GM13976 (cell line): ENCODE results near the gene SPATA1.

Source experiments
- DNase-seq: peaks from one replicate; pipeline ENCODE4 v3.0.0; 2012; ENCODE audit warnings: low spot score
- in situ Hi-C: fragments of 300-500 bp; cut with MboI; formaldehyde crosslinking; loops from one replicate; pipeline ENCODE4 v1.12.0; 2022; ENCODE audit warnings: low sequenced_read_pairs, mixed read lengths, inconsistent platforms; ENCODE audit not compliant: unreplicated experiment
- TF ChIP-seq, protein P1 (sequence below): IDR thresholded peaks from 2 replicates; pipeline ENCODE4 v1.5.1; 2012; ENCODE audit warnings: borderline replicate concordance, mild to moderate bottlenecking; ENCODE audit not compliant: insufficient read depth; ENCODE audit errors: extremely low read depth, missing control alignments, control extremely low read depth

The SPATA1 gene

DNA sequence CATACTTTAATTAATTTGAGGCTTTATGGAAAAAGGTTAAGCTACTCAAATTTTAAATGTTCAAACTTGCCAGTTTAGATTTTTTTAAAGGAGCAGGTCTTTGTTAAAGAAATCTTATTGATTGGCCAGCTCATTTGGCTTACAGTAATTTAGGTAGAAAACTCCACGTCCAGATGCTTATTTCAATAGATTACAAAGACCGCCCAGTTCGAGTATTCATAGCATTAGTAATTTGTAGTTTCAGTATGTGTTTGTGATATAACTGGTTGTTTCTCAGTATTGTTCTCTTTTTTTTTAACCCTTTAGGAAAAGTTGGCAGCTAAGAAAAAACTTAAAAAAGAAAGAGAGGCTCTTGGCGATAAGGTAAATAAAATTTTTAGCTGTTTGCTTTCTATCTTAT is 25.5 kb upstream of the SPATA1 start:
- in situ Hi-C loops, result no loop called here

DNA sequence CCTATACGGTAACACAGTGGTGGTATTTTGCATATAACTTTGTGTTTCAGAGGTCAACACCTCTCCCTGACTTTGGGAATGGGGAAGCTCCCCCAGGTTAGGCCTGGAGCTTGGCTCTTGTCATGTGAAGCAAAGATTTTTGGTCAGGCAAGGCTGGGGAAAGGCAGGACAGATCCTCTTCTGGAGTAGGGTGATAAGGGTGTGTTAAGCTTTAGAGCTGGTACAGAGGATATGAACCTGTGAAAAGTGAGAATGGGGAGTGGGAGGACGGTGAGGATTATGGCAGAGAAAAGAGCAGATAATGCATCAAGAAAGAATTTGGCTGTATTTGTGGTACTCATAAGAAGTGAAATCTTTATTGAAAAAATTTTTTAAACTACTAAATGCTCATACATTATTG is 24.9 kb upstream of the SPATA1 start:
- in situ Hi-C loops, result no loop called here
- DNase-seq, result no peak

More for the DNA sequence above, 25.5 kb upstream of the SPATA1 start:
- TF ChIP-seq, protein P1, sequence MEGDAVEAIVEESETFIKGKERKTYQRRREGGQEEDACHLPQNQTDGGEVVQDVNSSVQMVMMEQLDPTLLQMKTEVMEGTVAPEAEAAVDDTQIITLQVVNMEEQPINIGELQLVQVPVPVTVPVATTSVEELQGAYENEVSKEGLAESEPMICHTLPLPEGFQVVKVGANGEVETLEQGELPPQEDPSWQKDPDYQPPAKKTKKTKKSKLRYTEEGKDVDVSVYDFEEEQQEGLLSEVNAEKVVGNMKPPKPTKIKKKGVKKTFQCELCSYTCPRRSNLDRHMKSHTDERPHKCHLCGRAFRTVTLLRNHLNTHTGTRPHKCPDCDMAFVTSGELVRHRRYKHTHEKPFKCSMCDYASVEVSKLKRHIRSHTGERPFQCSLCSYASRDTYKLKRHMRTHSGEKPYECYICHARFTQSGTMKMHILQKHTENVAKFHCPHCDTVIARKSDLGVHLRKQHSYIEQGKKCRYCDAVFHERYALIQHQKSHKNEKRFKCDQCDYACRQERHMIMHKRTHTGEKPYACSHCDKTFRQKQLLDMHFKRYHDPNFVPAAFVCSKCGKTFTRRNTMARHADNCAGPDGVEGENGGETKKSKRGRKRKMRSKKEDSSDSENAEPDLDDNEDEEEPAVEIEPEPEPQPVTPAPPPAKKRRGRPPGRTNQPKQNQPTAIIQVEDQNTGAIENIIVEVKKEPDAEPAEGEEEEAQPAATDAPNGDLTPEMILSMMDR, result no peak
- peak; percentile 34 for DNase-seq

DNA sequence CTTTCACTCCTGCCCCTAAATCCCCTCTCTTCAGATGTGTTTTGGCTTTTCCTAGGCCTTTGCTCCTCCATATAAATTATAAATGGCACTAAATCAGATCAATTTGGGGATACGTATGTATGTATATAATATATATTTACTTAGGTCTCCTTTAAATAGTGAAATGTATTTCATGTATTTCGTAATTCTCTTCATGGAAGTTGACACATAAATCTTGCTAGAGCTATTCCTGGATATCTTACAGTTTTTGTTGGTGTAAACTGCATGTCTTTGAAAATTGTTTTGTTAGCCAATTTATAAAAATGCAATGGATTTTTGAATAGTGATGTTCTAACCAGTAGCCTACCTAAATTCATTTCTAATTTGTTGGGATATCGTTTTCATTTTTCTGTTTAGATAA is 18.1 kb upstream of the SPATA1 start:
- TF ChIP-seq, protein P1, result no peak
- DNase-seq, result no peak
- in situ Hi-C loops, result no loop called here

More for the DNA sequence above, 24.9 kb upstream of the SPATA1 start:
- TF ChIP-seq, protein P1, result no peak

DNA sequence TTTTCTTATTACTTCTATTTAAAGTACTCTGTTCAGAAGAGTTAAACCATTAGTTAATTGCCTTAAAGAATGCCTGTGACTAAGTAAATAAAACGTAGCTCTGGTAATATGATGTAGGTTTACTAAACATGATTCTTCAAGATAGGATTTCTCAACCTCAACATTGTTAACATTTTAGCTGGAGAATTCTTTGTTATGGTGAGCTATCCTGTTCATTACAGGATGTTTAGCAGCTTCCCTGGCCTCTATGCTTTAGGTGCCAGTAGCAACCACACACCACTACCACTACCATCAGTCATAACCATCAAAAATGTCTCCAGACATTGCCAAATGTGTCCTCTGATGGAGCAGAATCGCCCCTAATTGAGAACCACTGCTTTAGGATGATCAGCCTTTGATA is 16.4 kb upstream of the SPATA1 start:
- TF ChIP-seq, protein P1, result no peak
- in situ Hi-C loops, result no loop called here
- no peak for DNase-seq

DNA sequence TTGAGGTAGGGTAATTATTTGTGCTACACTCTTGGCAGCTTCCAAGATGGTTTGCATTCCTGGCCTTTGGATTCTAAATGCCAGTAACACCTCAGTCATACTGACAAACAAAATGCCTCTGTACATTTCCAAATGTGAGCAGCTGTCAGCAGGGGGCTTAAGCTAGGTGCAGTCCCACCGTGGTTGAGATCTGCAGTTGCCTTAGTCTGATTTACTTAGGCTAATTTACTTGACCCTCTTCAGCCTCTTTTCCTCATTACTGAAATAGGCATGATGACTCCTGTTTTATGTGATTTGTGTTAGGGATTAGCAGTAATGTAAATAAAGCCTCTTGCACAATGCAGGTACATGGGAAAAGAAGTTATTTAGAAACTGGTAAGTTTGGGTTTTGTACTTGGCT is 13.5 kb upstream of the SPATA1 start:
- no peak for DNase-seq
- in situ Hi-C loops, result no loop called here
- TF ChIP-seq, protein P1, result no peak

DNA sequence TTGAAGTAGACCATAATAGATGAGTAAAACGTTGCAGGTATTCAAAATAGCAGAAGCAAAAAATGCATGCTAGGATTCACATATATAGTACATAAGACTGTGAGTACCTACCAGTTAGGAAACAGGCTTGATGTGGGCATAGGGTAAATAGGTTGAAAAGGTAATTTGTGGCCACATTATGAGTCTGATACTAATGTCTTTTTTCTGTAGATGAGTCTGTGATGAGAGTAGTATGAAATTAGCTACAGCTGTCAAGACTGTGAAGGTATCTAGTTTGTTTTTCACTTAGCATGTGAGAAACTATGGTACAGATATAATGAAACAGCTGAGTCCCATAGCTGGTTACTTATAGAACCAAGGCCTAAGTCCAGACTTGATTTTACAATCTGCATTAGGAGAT is 12.4 kb upstream of the SPATA1 start:
- DNase-seq, result no peak
- TF ChIP-seq, protein P1, result no peak
- in situ Hi-C loops, result no loop called here

DNA sequence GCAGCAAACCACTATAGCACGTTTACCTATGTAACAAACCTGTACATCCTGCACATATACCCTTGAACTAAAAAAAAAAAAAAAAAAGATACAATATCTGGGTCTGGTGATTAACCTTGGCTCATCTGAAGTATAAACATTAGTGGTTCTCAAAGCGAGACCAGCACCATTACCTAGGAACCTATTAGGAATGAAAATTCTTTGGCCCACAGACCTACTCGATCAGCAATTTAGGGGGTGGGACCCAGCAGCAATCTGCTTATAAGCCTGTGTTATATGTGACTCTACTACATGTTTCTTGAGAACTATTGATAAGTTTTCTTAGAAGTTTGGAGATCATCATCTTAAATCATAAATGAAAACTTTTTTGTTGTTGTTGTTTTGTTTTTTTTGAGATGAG is 9.7 kb upstream of the SPATA1 start:
- no peak for DNase-seq
- in situ Hi-C loops, result no loop called here
- TF ChIP-seq, protein P1, result no peak
